Heart left ventricle (tissue), 13 donors: Measurements from ENCODE around the gene LARP4B.

Experiments
- CTCF ChIP-seq, 12 donors: fragments of 200-600 bp; sonication (generic) in 4 of 12; IDR thresholded peaks; one replicate each; pipeline versions ENCODE4 v1.5.0 to v1.8.0; 2018 to 2022; ENCODE audit warnings: antibody characterized with exemption in 12 of 12, mild to moderate bottlenecking in 5 of 12
- POLR2A ChIP-seq, 2 donors: fragments of 450-650 bp; IDR thresholded peaks; one replicate each; pipeline ENCODE4 v1.6.1; 2017; ENCODE audit warnings: antibody characterized with exemption in 2 of 2, mild to moderate bottlenecking in 2 of 2, moderate library complexity in 2 of 2
- donor health status: ischemic (EF 13 %, LVEDD 7.1; RV severe dilation, severe dysfunction).
- donor health status: DM: no; HTN: yes; CAD: no.
- donor health status: DM: no; HTN: no; CAD: no.
- donor health status: ischemic (EF 25% LVEDD 6.9; RV normal size, moderate dysfunction).
- donor health status: ischemic (EF 25% LVEDD 5.7; RV mildly dilated, moderate dysfunction).
- donor health status: ischemic (EF 35%, LVEDD 5.7; RV mildly dilated, moderate dysfunction).
- donor health status: nonischemic (EF 11% LVEDD 7.7; RV severe dilation, severe dysfunction).
- donor health status: DM: yes; HTN: yes; CAD: no.
- donor health status: PGD.
- donor health status: ischemic (EF 29% LVEDD 5.4; RV normal size, mild dysfunction).
- donor health status: nonischemic (EF 23%, LVEDD 6.1; RV moderate dilation, normal function).

- TF ChIP-seq CTCF (IDR thresholded peaks at IDR 0.05) (no peak), POLR2A (IDR thresholded peaks at IDR 0.05) (no peak)
Measured at GRCh38 chr10:814536-815302, 116.8 kb downstream of the LARP4B start.
